RKO (cell line): Measurements from ENCODE around the gene TBC1D19.
"Not testable (repeated sequence)": the region's sequence is repeated elsewhere in the genome, so short reads cannot be mapped to it uniquely, and the experiment has no call there.

Source experiments
- DNase-seq: peaks from one replicate; pipeline ENCODE4 v3.0.0-alpha.2; 2016; ENCODE audit warnings: low spot score

The TBC1D19 gene

GRCh38 chr4:26583865-26584652 is at the start of gene TBC1D19:
Gene TBC1D19, plus strand, starts transcription at chr4:26584084. Its CDS starts 110 bp downstream, at chr4:26584194.
- DNase-seq = peak; percentile 92

GRCh38 chr4:26542991-26543390 is 40.9 kb upstream of the TBC1D19 start:
- no peak for DNase-seq

- DNase-seq = no peak
Measured at GRCh38 chr4:26544421-26544820, 39.5 kb upstream of the TBC1D19 start.

- DNase-seq = not testable (repeated sequence)
Measured at GRCh38 chr4:26548379-26548778, 35.5 kb upstream of the TBC1D19 start.

GRCh38 chr4:26557164-26557563 is 26.7 kb upstream of the TBC1D19 start:
- no peak for DNase-seq

- no peak for DNase-seq
Measured at GRCh38 chr4:26558166-26558895, 25.6 kb upstream of the TBC1D19 start.

GRCh38 chr4:26566133-26566532 is 17.8 kb upstream of the TBC1D19 start:
- no peak for DNase-seq

GRCh38 chr4:26568446-26568994 is 15.4 kb upstream of the TBC1D19 start:
- peak; percentile 59 for DNase-seq

GRCh38 chr4:26570596-26570995 is 13.3 kb upstream of the TBC1D19 start:
- DNase-seq = no peak

- no peak for DNase-seq
Measured at GRCh38 chr4:26573389-26573794, 10.5 kb upstream of the TBC1D19 start.

- no peak for DNase-seq
Measured at GRCh38 chr4:26574563-26574962, 9.3 kb upstream of the TBC1D19 start.

- DNase-seq = no peak
Measured at GRCh38 chr4:26576231-26576739, 7.6 kb upstream of the TBC1D19 start.

GRCh38 chr4:26577066-26577465 is 6.8 kb upstream of the TBC1D19 start:
- DNase-seq = no peak

- DNase-seq = no peak
Measured at GRCh38 chr4:26579169-26579568, 4.7 kb upstream of the TBC1D19 start.

GRCh38 chr4:26581341-26581740 is 2.5 kb upstream of the TBC1D19 start:
- not testable (repeated sequence) for DNase-seq

- DNase-seq = peak; percentile 66
Measured at GRCh38 chr4:26583538-26583864, 383 bp upstream of the TBC1D19 start.

- peak; percentile 60 for DNase-seq
Measured at GRCh38 chr4:26584725-26585124, 841 bp downstream of the TBC1D19 start.

- no peak for DNase-seq
Measured at GRCh38 chr4:26589705-26590104, 5.8 kb downstream of the TBC1D19 start.

GRCh38 chr4:26590639-26591038 is 6.8 kb downstream of the TBC1D19 start:
- no peak for DNase-seq

- not testable (repeated sequence) for DNase-seq
Measured at GRCh38 chr4:26593557-26593956, 9.7 kb downstream of the TBC1D19 start.

- no peak for DNase-seq
Measured at GRCh38 chr4:26594371-26594770, 10.5 kb downstream of the TBC1D19 start.

GRCh38 chr4:26594778-26595177 is 10.9 kb downstream of the TBC1D19 start:
- no peak for DNase-seq

GRCh38 chr4:26596843-26597242 is 13.0 kb downstream of the TBC1D19 start:
- DNase-seq = no peak
